Hypothalamus (tissue), 51 donors: ENCODE measurements around the gene SLAMF9.

Source experiments
- DNase-seq, 51 donors: peaks; one replicate each; lab custom pipeline; 2025; lab: John Stamatoyannopoulos, UW

The SLAMF9 gene

GRCh38 chr1:159953536-159954515 lies at the start of gene SLAMF9:
TSS of gene SLAMF9 (minus strand) at chr1:159954237. CDS start at chr1:159954137, 100 bp downstream.
- DNase-seq: no peak

DNA sequence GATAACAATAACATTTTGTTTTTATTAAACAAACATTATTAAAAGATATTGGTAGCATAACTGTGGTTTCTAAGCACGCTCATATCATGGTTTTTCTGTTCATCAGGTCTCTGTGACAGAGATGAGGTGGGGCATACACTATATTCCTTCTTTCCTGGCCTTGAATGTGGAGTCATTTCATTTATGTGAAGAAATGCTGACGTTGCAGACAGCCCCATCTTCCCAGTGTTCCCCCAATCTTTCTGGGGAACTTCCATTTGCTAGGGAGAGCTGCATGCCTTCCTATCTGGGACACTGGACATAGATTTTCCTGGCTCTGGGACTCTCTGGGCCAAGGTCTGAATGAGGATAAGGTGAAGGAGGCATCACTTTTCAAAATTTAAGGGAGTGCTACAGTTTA lies 47.4 kb upstream of the SLAMF9 start:
- no peak for DNase-seq

GRCh38 chr1:159999204-159999603 lies 45.2 kb upstream of the SLAMF9 start:
- no peak for DNase-seq

GRCh38 chr1:159996653-159997052 lies 42.6 kb upstream of the SLAMF9 start:
- DNase-seq: no peak

GRCh38 chr1:159994896-159995295 lies 40.9 kb upstream of the SLAMF9 start:
- no peak for DNase-seq

DNA sequence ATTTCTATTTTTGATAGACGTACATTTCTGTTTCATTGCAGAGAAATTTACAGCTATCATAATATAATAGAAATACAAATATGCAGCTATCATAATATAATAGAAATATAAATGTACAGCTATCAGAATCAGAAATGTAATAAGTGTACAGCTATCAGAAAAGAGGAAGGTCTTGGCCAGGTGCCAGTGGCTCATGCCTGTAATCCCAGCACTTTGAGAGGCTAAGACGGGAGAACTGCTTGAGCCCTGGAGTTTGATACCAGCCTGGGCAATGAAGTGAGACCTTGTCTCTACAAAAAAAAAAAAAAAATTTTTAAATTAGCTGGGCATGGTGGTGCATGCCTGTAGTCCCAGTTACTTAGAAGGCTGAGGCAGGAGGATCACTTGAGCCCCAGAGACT lies 39.9 kb upstream of the SLAMF9 start:
- no peak for DNase-seq

- no peak for DNase-seq
Observed at GRCh38 chr1:159992161-159992560, 38.1 kb upstream of the SLAMF9 start.

GRCh38 chr1:159991513-159991912 lies 37.5 kb upstream of the SLAMF9 start:
- no peak for DNase-seq

GRCh38 chr1:159990005-159990404 lies 36.0 kb upstream of the SLAMF9 start:
- DNase-seq: no peak

DNA sequence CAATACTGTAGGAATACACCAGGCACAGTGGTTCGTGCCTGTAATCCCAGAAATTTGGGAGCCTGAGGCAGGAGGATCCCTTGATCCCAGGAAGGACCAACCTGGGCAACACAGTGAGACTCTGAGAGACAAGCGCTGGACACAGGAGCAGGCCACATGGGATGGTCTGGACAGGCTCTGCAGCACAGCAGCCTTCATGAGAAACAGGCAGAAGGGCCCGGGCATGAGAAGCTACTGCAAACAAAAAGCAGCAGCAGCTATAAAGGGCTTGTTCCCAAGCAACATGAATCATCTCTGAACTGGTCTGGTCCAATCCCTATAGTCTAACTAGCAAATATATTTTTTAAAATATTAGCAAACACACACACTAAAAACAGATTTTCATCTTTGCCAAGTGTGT lies 35.5 kb upstream of the SLAMF9 start:
- DNase-seq: no peak

DNA sequence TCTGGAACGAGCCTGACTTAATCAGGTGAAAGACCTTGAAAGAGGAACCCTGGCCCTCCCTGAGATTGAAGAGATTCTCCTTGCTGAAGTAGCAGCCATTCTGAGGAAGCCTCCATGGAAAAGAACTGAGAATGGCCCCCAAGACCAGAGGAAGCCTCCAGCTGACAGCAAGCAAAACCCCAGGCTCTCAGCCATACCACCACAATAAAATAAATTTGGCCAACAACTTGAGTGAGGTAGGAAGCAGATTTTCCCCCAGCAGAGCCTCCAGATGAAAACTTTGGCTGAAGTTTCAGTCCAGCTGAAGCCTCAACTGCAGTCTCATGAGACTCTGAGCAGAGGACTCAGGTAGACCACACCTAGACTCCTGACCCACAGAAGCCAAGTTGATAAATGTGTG lies 34.0 kb upstream of the SLAMF9 start:
- DNase-seq: no peak

DNA sequence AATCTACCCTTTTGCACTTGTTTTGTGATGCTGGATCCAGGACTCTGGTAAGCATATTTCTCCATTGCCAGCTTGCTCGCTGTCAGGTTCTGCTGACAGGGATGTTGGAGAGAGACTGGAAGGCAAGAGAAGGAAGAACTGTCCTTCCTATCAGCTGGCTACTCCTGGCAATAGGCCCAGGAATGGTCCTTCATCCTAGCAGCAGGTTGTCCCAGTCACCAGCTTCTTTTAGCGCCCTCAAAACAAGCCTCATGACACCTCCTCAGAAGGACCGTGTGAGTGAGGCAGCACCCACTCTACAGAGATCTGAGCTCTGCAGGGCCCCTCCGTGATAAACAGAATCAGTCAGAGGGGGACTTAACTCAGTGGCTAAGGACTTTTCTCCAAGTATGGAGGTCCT lies 33.1 kb upstream of the SLAMF9 start:
- no peak for DNase-seq

GRCh38 chr1:159986531-159986930 lies 32.5 kb upstream of the SLAMF9 start:
- DNase-seq: no peak

DNA sequence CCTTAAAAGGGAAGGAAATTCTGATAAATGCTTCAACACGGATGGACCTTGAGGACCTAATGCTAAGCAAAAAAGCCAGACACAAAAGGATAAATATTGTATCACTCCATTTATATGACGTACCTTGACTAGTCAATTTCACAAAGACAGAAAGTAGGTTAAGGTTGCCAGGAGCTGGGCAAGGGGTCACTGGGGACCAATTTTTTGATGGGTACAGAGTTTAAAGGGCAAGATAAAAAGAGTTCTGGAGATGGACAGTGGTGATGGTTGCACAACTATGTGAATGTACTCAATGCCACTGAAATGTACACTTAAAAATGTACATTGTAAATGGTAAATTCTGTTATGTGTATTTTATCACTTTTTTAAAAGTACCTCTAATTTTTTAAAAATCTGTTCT lies 32.1 kb upstream of the SLAMF9 start:
- DNase-seq: no peak

GRCh38 chr1:159985473-159985872 lies 31.4 kb upstream of the SLAMF9 start:
- DNase-seq: no peak

- no peak for DNase-seq
Observed at GRCh38 chr1:159983681-159984080, 29.6 kb upstream of the SLAMF9 start.

DNA sequence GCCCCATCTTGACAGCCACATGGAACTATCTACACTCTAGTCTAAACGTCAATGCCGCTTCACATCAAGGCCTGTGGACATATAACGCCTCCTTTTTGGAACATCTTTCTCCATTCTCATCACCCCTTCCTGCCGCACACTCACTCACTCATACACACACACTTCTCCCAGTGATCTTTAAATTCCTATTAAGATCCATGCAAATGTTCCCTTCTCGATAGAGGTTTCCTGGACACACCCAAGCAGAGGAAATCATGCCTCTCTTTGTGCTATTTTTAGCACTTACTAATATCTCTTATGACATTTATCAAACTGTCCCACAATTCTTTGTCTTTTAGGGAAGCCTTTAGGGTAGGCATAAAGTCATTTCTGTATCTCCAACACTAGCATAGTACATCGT lies 28.2 kb upstream of the SLAMF9 start:
- DNase-seq: no peak

- no peak for DNase-seq
Observed at GRCh38 chr1:159981351-159982055, 27.5 kb upstream of the SLAMF9 start.

GRCh38 chr1:159980786-159981185 lies 26.7 kb upstream of the SLAMF9 start:
- no peak for DNase-seq

GRCh38 chr1:159980076-159980475 lies 26.0 kb upstream of the SLAMF9 start:
- no peak for DNase-seq

DNA sequence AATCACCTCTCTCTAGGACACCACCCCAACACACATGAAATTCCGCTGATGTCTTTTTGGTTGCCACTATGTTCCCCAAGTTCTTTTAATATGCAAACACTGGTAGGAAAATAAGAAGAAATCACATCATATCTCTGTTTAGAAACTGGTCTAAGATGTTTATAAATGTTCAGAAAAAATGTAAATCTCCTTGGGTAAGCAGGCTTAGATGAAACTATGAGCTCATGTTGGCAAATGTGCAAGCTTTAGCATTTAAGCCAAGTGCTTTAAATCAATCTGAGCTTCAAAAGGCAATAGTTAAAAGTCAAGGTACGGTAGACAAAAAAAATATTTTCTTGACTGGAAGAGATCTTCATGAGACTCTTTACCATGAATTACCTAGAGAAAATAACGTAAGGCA lies 25.2 kb upstream of the SLAMF9 start:
- no peak for DNase-seq

GRCh38 chr1:159978107-159978398 lies 24.0 kb upstream of the SLAMF9 start:
- no peak for DNase-seq
